DND-41 (cell line): Measurements from ENCODE around the gene TMEM259.

Experiments used
- CTCF ChIP-seq: IDR thresholded peaks from 2 replicates; pipeline ENCODE4 v1.5.1; 2012; ENCODE audit warnings: borderline replicate concordance, low read length, moderate library complexity, mild to moderate bottlenecking; ENCODE audit not compliant: poor library complexity, severe bottlenecking; ENCODE audit errors: extremely low read depth
- EZH2 ChIP-seq: IDR thresholded peaks from 3 replicates; pipeline ENCODE4 v1.6.1; 2012; ENCODE audit warnings: borderline replicate concordance, low read depth, mild to moderate bottlenecking, moderate library complexity, low read length, inconsistent platforms; ENCODE audit not compliant: severe bottlenecking

GRCh38 chr19:972281-972680 is 48.6 kb downstream of the TMEM259 start:
- TF ChIP-seq CTCF (no peak), EZH2 (no peak)
